A673 (cell line): ENCODE data around the gene TTLL3.

Source experiments
- CTCF ChIP-seq: fragments of 300-800, 200-600 bp; sonication (generic); conservative IDR thresholded peaks from 2 replicates; pipeline ENCODE4 v1.5.1; 2017; ENCODE audit warnings: low read depth, mild to moderate bottlenecking, antibody characterized with exemption, low read length, moderate library complexity, mixed read lengths
- EZH2 ChIP-seq: fragments of 200-600 bp; sonication (generic); IDR thresholded peaks from 2 replicates; pipeline ENCODE4 v1.6.1; 2017; ENCODE audit warnings: borderline replicate concordance, low read depth, mild to moderate bottlenecking, mixed read lengths, antibody characterized with exemption, low read length; ENCODE audit not compliant: poor library complexity, severe bottlenecking

GRCh38 chr3:9777694-9778021 is 32.4 kb upstream of the TTLL3 start:
- TF ChIP-seq EZH2 (no peak), CTCF (no peak)
